HG02610 (cell line): Measurements from ENCODE around the gene ZNF564.
"Not testable (repeated sequence)": the region's sequence is repeated elsewhere in the genome, so short reads cannot be mapped to it uniquely, and the experiment has no call there.

Experiments
- ATAC-seq: cut with Tn5 transposase; IDR thresholded peaks from one replicate; pipeline ENCODE4 v1.9.1; 2021; ENCODE audit warnings: mild to moderate bottlenecking, moderate library complexity; ENCODE audit not compliant: unreplicated experiment

Gene ZNF564

GRCh38 chr19:12551060-12551832, at the start of gene ZNF564:
TSS of gene ZNF564 (minus strand) at chr19:12551482. CDS start at chr19:12551332, 150 bp downstream.
- peak; percentile 97 for ATAC-seq

GRCh38 chr19:12597594-12597993, 46.3 kb upstream of the ZNF564 start:
- ATAC-seq = no peak

GRCh38 chr19:12596927-12597548, 45.8 kb upstream of the ZNF564 start:
- no peak for ATAC-seq

- no peak for ATAC-seq
Measured at GRCh38 chr19:12596485-12596884, 45.2 kb upstream of the ZNF564 start.

DNA sequence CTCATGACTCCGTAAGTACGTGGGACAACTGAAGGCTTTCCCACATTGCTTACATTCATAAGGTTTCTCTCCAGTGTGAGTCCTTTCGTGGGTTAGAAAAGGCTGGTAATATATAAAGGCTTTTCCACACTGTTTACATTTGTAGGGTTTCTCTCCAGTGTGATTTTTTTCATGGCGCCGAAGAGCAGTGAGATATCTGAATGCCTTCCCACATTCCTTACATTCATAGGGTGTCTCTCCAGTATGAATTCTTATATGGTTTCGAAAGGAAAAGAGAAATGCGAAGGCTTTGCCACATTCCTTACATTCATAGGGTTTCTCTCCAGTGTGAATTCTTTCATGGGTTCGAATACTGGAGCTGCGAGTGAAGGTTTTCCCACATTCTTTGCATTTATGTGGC, 29.8 kb upstream of the ZNF564 start:
- no peak for ATAC-seq

GRCh38 chr19:12580180-12580694, 29.0 kb upstream of the ZNF564 start:
- ATAC-seq = no peak

- no peak for ATAC-seq
Measured at GRCh38 chr19:12578641-12579040, 27.4 kb upstream of the ZNF564 start.

GRCh38 chr19:12574036-12574435, 22.8 kb upstream of the ZNF564 start:
- no peak for ATAC-seq

GRCh38 chr19:12567951-12568350, 16.7 kb upstream of the ZNF564 start:
- ATAC-seq = no peak

GRCh38 chr19:12566380-12566779, 15.1 kb upstream of the ZNF564 start:
- ATAC-seq = not testable (repeated sequence)

GRCh38 chr19:12564016-12564664, 12.9 kb upstream of the ZNF564 start:
- no peak for ATAC-seq

- no peak for ATAC-seq
Measured at GRCh38 chr19:12555456-12555930, 4.2 kb upstream of the ZNF564 start.

DNA sequence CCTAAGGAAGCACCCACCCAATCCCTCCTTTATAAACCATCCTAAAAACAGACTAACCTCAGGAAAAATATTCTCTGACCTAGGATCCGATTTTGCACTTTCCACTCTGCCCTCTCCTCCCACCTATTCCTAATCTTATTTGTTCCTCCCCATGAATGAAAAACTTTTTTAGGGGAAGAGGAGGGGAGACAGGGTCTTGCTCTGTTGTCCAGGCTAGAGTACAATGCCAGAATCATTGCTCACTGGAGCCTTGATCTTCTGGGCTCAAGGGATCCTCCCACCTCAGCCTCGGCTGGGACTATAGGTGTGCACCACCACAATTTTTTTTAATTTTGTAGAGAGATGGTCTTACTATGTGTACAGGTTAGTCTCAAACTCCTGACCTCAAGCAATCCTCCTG, 4.4 kb downstream of the ZNF564 start:
- no peak for ATAC-seq

GRCh38 chr19:12546068-12546467, 5.2 kb downstream of the ZNF564 start:
- no peak for ATAC-seq

DNA sequence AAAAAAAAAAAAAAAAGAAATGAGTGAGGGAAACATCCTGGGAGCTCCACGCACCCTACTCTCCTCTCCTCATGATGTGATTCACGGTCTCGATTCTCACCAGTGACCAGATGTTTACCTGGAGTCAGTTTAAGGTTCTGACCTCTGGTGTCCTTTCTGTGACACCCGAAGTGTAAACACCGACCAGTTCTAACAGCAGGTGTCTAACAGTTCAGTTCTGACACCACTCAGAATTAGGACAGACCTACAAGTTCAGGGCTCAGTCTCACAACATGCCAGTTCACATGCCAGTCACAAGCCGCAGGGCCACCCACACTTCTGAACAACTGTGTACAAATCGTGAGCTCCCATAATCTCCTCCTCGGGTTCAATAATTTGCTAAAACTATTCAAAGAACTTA, 6.0 kb downstream of the ZNF564 start:
- no peak for ATAC-seq

DNA sequence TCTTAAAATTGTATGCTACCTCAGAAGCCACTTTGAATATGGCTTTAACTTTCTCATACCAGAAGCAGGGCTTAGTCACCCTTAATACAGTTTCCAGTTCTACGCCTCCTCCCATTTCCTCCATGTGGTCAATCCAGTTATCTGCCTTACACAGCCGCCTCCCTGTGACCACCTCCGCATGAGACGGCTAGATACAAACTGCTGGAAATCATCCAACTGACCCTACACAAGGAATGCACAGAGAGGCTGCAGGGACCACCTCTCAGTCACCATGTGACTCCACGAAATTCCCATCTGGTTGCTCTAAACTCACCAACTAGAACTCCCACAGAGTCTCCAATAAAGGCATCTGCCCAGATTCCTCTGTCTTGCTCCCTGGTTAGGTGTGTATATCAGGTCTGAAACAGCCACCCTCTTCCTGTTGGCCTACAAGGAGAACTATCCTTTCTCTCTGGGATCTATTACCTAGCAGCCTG, 6.8 kb downstream of the ZNF564 start:
- no peak for ATAC-seq

DNA sequence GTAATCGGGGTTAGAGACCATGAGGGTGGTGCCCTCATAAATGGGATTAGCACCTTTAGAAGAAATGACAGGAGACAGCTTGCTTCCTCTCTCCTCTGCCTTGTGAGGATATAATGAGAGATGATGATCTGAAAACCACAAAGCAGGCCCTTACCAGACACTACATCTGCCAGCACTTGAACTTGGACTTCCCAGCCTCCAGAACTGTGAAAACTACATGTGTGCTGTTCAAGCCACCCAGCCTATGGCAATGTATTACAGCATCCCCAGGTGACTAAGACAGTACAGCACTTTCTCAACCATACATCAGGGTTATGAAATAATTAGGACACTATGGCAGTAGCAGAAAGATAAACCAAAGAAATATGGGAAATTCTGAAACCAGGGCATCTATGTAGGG, 7.4 kb downstream of the ZNF564 start:
- no peak for ATAC-seq

DNA sequence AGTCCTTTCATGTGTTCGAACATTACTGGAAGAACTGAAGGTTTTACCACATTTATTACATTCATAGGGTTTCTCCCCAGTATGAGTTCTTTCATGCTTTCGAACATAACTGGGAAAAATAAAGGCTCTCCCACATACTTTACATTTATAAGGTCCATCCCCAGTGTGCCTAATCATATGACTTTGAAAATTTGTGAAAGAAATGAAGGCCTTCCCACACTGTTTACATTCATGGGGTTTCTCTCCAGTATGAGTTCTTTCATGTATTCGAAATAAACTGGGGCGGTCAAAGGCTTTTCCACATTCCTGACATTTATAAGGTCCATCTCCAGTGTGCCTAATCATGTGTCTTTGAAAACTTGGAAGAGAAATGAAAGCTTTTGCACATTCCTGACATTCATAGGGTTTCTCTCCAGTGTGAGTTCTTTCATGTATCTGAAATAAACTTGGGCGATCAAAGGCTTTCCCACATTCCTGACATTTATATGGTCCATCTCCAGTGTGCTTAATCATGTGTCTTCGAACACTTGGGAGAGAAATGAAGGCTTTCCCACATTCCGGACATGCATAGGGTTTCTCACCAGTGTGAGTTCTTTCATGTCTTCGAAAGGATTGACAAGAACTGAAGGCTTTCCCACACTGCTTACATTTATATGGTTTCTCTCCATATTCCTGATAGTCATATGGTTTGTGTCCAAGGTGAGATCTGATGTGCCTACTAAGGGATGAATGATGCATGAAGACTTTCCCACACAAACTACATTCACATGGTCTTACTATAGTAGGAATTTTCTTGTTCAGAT, 24.0 kb downstream of the ZNF564 start:
- ATAC-seq = no peak

DNA sequence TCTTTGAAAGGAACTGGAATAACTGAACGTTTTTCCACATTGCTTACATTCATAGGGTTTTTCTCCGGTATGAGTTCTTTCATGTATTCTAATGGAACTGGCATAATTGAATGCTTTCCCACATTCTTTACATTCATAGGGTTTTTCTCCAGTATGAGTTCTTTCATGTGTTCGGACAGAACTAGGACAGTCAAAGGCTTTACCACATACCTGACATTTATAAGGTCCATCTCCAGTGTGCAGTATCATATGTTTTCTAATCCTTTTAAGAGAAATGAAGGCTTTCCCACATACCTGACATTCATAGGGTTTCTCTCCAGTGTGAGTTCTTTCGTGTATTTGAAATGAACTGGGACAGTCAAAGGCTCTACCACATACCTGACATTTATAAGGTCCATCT, 24.7 kb downstream of the ZNF564 start:
- no peak for ATAC-seq

- ATAC-seq = no peak
Measured at GRCh38 chr19:12521996-12522395, 29.3 kb downstream of the ZNF564 start.
